K562 (cell line): Measurements from ENCODE around the gene MRPL22. TPM values are rescaled to one million over a fixed set of nuclear protein-coding genes. Genes with fewer than 3 reads are reported as not detected.

Experiments used
- BRF2 ChIP-seq: IDR thresholded peaks from 3 replicates; pipeline ENCODE4 v1.6.1; 2011; ENCODE audit warnings: borderline replicate concordance, mild to moderate bottlenecking; ENCODE audit not compliant: insufficient read length, insufficient read depth
- HDAC6 ChIP-seq: IDR thresholded peaks from 2 replicates; pipeline ENCODE4 v1.6.1; 2012; ENCODE audit warnings: low read depth, mild to moderate bottlenecking, control low read depth, inconsistent platforms, low read length, moderate library complexity
- HNRNPLL ChIP-seq: fragments of 200-400 bp; formaldehyde crosslinking; IDR thresholded peaks from 2 replicates; pipeline ENCODE4 v1.6.1; 2017; ENCODE audit warnings: low read length, low read depth, mild to moderate bottlenecking; ENCODE audit not compliant: poor library complexity, severe bottlenecking
- KDM4B ChIP-seq, 2 experiments: fragments of 450-650 bp in 1 of 2; sonication (generic) in 1 of 2; IDR thresholded peaks; 2 replicates each; pipeline ENCODE4 v1.6.1; 2016 to 2017; ENCODE audit warnings: borderline replicate concordance in 2 of 2, antibody characterized with exemption in 1 of 2, low read depth in 1 of 2, mild to moderate bottlenecking in 1 of 2
- LEF1 ChIP-seq: fragments of 450-650 bp; IDR thresholded peaks from 2 replicates; pipeline ENCODE4 v1.6.1; 2016; ENCODE audit warnings: mild to moderate bottlenecking
- MEF2A ChIP-seq: IDR thresholded peaks from 2 replicates; pipeline ENCODE4 v1.6.1; 2011; ENCODE audit warnings: low read depth, mild to moderate bottlenecking, low read length, moderate library complexity; ENCODE audit not compliant: control insufficient read depth
- NFRKB ChIP-seq: fragments of 450-650 bp; IDR thresholded peaks from 2 replicates; pipeline ENCODE4 v1.6.1; 2016; ENCODE audit warnings: low read depth
- NFYB ChIP-seq: IDR thresholded peaks from 2 replicates; pipeline ENCODE4 v1.6.1; 2011; ENCODE audit warnings: mild to moderate bottlenecking, moderate library complexity; ENCODE audit not compliant: insufficient read length; ENCODE audit errors: extremely low read depth
- THRB ChIP-seq: fragments of 450-650 bp; formaldehyde crosslinking; conservative IDR thresholded peaks from 2 replicates; pipeline ENCODE4 v1.4.0; 2022; ENCODE audit warnings: mild to moderate bottlenecking, missing genetic modification characterization
- polyA plus RNA-seq, 8 experiments: library from polyadenylated mRNA; depleted of rRNA in 4 of 8; stranded (reverse) in 5 of 8; unstranded in 3 of 8; fragments of >200 nt; fragmentation: Nextera tagmentation in 2 of 8; fragmentation: Illumina TruSeq in 1 of 8; extraction: Ambion mirVana in 2 of 8; extraction: Trizol in 1 of 8; gene quantifications; 2 replicates each; pipeline versions ENCODE4 v1.2.1 to v1.2.3, GENCODE V29; 2011 to 2014; ENCODE audit warnings: inconsistent platforms in 1 of 8, missing spikeins in 1 of 8
- total RNA-seq, 7 experiments: library from RNA; depleted of rRNA in 6 of 7; stranded (reverse); fragments of >200 nt in 6 of 7; fragmentation: Illumina TruSeq in 2 of 7; extraction: Trizol in 2 of 7; gene quantifications; 2 replicates each; pipeline versions ENCODE4 v1.2.1 to v1.2.3, GENCODE V29; 2011 to 2021; ENCODE audit warnings: low replicate concordance in 1 of 7
- TF ChIP-seq, protein P1 (sequence below): sonication (generic); formaldehyde crosslinking; IDR thresholded peaks from 2 replicates; pipeline ENCODE4 v1.8.0; 2022; ENCODE audit warnings: mild to moderate bottlenecking, missing genetic modification reagents, borderline replicate concordance
- TF ChIP-seq, protein P2 (sequence below): fragments of 450-650 bp; IDR thresholded peaks from 2 replicates; pipeline ENCODE4 v1.7.0; 2016; ENCODE audit warnings: borderline replicate concordance
- TF ChIP-seq, protein P3 (sequence below): IDR thresholded peaks from 2 replicates; pipeline ENCODE4 v1.6.1; 2011; ENCODE audit warnings: borderline replicate concordance, low read depth, mild to moderate bottlenecking, moderate library complexity, low read length; ENCODE audit not compliant: insufficient read depth, poor library complexity, severe bottlenecking
- TF ChIP-seq, protein P4 (sequence below): fragments of 450-650 bp; IDR thresholded peaks from 2 replicates; pipeline ENCODE4 v1.6.1; 2016; ENCODE audit warnings: mild to moderate bottlenecking

Gene MRPL22
- total and polyA plus RNA-seq, 9 of the 15 experiments (the other 6 are each of a cell fraction or from before 2014, with no cell fraction given): 41.1 to 424 (median 102) TPM

- TF ChIP-seq MEF2A: no peak
- TF ChIP-seq LEF1: no peak
- no peak for TF ChIP-seq HNRNPLL
- peak; percentile 95 for TF ChIP-seq NFRKB
- TF ChIP-seq NFYB: no peak
- no peak for TF ChIP-seq KDM4B (IDR thresholded peaks at IDR 0.05; ENCODE audit: borderline replicate concordance in 2 of 2, low read depth in 1 of 2)
- TF ChIP-seq, protein P1, sequence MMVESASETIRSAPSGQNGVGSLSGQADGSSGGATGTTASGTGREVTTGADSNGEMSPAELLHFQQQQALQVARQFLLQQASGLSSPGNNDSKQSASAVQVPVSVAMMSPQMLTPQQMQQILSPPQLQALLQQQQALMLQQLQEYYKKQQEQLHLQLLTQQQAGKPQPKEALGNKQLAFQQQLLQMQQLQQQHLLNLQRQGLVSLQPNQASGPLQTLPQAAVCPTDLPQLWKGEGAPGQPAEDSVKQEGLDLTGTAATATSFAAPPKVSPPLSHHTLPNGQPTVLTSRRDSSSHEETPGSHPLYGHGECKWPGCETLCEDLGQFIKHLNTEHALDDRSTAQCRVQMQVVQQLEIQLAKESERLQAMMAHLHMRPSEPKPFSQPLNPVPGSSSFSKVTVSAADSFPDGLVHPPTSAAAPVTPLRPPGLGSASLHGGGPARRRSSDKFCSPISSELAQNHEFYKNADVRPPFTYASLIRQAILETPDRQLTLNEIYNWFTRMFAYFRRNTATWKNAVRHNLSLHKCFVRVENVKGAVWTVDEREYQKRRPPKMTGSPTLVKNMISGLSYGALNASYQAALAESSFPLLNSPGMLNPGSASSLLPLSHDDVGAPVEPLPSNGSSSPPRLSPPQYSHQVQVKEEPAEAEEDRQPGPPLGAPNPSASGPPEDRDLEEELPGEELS (CRISPR knock-in tag): no peak
- no peak for TF ChIP-seq BRF2
- no peak for TF ChIP-seq HDAC6
- TF ChIP-seq, protein P2, sequence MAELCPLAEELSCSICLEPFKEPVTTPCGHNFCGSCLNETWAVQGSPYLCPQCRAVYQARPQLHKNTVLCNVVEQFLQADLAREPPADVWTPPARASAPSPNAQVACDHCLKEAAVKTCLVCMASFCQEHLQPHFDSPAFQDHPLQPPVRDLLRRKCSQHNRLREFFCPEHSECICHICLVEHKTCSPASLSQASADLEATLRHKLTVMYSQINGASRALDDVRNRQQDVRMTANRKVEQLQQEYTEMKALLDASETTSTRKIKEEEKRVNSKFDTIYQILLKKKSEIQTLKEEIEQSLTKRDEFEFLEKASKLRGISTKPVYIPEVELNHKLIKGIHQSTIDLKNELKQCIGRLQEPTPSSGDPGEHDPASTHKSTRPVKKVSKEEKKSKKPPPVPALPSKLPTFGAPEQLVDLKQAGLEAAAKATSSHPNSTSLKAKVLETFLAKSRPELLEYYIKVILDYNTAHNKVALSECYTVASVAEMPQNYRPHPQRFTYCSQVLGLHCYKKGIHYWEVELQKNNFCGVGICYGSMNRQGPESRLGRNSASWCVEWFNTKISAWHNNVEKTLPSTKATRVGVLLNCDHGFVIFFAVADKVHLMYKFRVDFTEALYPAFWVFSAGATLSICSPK: 0 out of 2 replicates have a peak, but pooled peaks have one; percentile 43
- TF ChIP-seq, protein P3, sequence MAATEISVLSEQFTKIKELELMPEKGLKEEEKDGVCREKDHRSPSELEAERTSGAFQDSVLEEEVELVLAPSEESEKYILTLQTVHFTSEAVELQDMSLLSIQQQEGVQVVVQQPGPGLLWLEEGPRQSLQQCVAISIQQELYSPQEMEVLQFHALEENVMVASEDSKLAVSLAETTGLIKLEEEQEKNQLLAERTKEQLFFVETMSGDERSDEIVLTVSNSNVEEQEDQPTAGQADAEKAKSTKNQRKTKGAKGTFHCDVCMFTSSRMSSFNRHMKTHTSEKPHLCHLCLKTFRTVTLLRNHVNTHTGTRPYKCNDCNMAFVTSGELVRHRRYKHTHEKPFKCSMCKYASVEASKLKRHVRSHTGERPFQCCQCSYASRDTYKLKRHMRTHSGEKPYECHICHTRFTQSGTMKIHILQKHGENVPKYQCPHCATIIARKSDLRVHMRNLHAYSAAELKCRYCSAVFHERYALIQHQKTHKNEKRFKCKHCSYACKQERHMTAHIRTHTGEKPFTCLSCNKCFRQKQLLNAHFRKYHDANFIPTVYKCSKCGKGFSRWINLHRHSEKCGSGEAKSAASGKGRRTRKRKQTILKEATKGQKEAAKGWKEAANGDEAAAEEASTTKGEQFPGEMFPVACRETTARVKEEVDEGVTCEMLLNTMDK: no peak
- TF ChIP-seq THRB (CRISPR knock-in tag): no peak
- TF ChIP-seq, protein P4, sequence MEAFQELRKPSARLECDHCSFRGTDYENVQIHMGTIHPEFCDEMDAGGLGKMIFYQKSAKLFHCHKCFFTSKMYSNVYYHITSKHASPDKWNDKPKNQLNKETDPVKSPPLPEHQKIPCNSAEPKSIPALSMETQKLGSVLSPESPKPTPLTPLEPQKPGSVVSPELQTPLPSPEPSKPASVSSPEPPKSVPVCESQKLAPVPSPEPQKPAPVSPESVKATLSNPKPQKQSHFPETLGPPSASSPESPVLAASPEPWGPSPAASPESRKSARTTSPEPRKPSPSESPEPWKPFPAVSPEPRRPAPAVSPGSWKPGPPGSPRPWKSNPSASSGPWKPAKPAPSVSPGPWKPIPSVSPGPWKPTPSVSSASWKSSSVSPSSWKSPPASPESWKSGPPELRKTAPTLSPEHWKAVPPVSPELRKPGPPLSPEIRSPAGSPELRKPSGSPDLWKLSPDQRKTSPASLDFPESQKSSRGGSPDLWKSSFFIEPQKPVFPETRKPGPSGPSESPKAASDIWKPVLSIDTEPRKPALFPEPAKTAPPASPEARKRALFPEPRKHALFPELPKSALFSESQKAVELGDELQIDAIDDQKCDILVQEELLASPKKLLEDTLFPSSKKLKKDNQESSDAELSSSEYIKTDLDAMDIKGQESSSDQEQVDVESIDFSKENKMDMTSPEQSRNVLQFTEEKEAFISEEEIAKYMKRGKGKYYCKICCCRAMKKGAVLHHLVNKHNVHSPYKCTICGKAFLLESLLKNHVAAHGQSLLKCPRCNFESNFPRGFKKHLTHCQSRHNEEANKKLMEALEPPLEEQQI: peak; percentile 20; the same call in 1 of the 2 replicates
These were observed at the start of gene MRPL22 (continued) for GRCh38 chr5:154940772-154941620.
